H1 (cell line): Measurements from ENCODE around the gene ABI3. TPM values are rescaled to one million over a fixed set of nuclear protein-coding genes. Genes with fewer than 3 reads are reported as not detected.

Experiments used
- CTCF ChIA-PET: fragments of 300-600 bp; sonication (Branson Sonifier 250); formaldehyde crosslinking; loops from one replicate; lab custom pipeline; 2021; ENCODE audit not compliant: partially characterized antibody; lab: Charles Lee
- POLR2A ChIA-PET: fragments of 300-600 bp; sonication (Branson Sonifier 250); formaldehyde crosslinking; loops from one replicate; lab custom pipeline; 2021; ENCODE audit warnings: inconsistent platforms; ENCODE audit not compliant: partially characterized antibody; lab: Charles Lee
- DNase-seq, 2 experiments: peaks; one replicate each; pipeline versions ENCODE4 v3.0.0 to v3.0.0-alpha.2; 2010 to 2022; ENCODE audit warnings: low spot score in 2 of 2, low read depth in 1 of 2, mixed read lengths in 1 of 2
- FAIRE-seq: peaks from 2 replicates; lab custom pipeline; 2011; peaks lifted over from hg19 to GRCh38; lab: Jason Lieb, UNC
- H2AFZ ChIP-seq: 2 replicates; pipeline ENCODE4 v1.8.1; 2012; ENCODE audit warnings: low read length, inconsistent platforms
- H2AK5ac ChIP-seq: 2 replicates; pipeline ENCODE4 v1.6.1; 2013; ENCODE audit warnings: low read depth, low read length
- H2BK120ac ChIP-seq: replicated peaks from 2 replicates; pipeline ENCODE3; 2013; ENCODE audit warnings: low read depth, low read length, inconsistent platforms
- H2BK12ac ChIP-seq: 2 replicates; pipeline ENCODE4 v1.6.1; 2013; ENCODE audit warnings: low read depth, low read length
- H2BK15ac ChIP-seq: 2 replicates; pipeline ENCODE4 v1.6.1; 2013; ENCODE audit warnings: low read length
- H2BK20ac ChIP-seq: 2 replicates; pipeline ENCODE4 v1.6.1; 2013; ENCODE audit warnings: low read length
- H2BK5ac ChIP-seq: 2 replicates; pipeline ENCODE4 v1.6.1; 2013; ENCODE audit warnings: low read depth, low read length
- H3K14ac ChIP-seq: 2 replicates; pipeline ENCODE4 v1.6.1; 2013; ENCODE audit warnings: inconsistent platforms; ENCODE audit not compliant: insufficient read length
- H3K18ac ChIP-seq: 2 replicates; pipeline ENCODE4 v1.6.1; 2013; ENCODE audit warnings: low read length; ENCODE audit errors: extremely low read depth
- H3K23ac ChIP-seq: 2 replicates; pipeline ENCODE4 v1.6.1; 2013; ENCODE audit warnings: inconsistent platforms; ENCODE audit not compliant: insufficient read length
- H3K23me2 ChIP-seq: 2 replicates; pipeline ENCODE4 v1.6.1; 2013; ENCODE audit warnings: low read depth, low read length
- H3K27ac ChIP-seq: 2 replicates; pipeline ENCODE4 v1.6.1; 2011; ENCODE audit warnings: low read depth, low read length, inconsistent platforms
- H3K27me3 ChIP-seq, 4 experiments: replicated peaks in 1 of 4; 1 replicate in 1 of 4; 2 replicates in 3 of 4; pipeline versions ENCODE4 v1.6.1 to v1.8.1; 2011 to 2013; ENCODE audit warnings: low read length in 3 of 4, mild to moderate bottlenecking in 3 of 4, inconsistent platforms in 2 of 4, mixed read lengths in 2 of 4, moderate library complexity in 1 of 4; ENCODE audit not compliant: control insufficient read depth in 3 of 4, insufficient read depth in 3 of 4; ENCODE audit errors: extremely low read depth in 1 of 4
- H3K36me3 ChIP-seq, 4 experiments: 2 replicates each; pipeline versions ENCODE4 v1.6.1 to v1.8.1; 2011 to 2013; ENCODE audit warnings: mild to moderate bottlenecking in 4 of 4, low read length in 3 of 4, moderate library complexity in 2 of 4, control low read depth in 1 of 4, inconsistent platforms in 1 of 4; ENCODE audit not compliant: insufficient read depth in 4 of 4, control insufficient read depth in 2 of 4
- H3K4ac ChIP-seq: replicated peaks from 2 replicates; pipeline ENCODE3; 2013; ENCODE audit warnings: low read length, low read depth, mixed read lengths, inconsistent platforms; ENCODE audit not compliant: insufficient read length
- H3K4me1 ChIP-seq, 4 experiments: replicated peaks in 1 of 4; 1 replicate in 1 of 4; 2 replicates in 3 of 4; pipeline versions ENCODE4 v1.6.1 to v1.8.1; 2011 to 2013; ENCODE audit warnings: low read length in 3 of 4, inconsistent platforms in 2 of 4, mixed read lengths in 1 of 4; ENCODE audit not compliant: insufficient read depth in 4 of 4, control insufficient read depth in 3 of 4
- H3K4me2 ChIP-seq, 2 experiments: 2 replicates each; pipeline versions ENCODE4 v1.6.1 to v1.8.1; 2011 to 2013; ENCODE audit warnings: low read depth in 2 of 2, low read length in 2 of 2, control low read depth in 1 of 2, inconsistent platforms in 1 of 2, mild to moderate bottlenecking in 1 of 2; ENCODE audit not compliant: insufficient read depth in 1 of 2
- H3K4me3 ChIP-seq, 4 experiments: fragments of 200-600, 300-600 bp in 1 of 4; sonication (generic), shearing (Covaris generic), sonication (Bioruptor Twin) in 1 of 4; 2 replicates each; pipeline versions ENCODE4 v1.5.1 to v1.8.1; 2011 to 2016; ENCODE audit warnings: low read length in 4 of 4, low read depth in 3 of 4, control low read depth in 2 of 4, inconsistent platforms in 2 of 4, mild to moderate bottlenecking in 2 of 4, mixed read lengths in 1 of 4, moderate library complexity in 1 of 4; ENCODE audit not compliant: insufficient read depth in 2 of 4; ENCODE audit errors: extremely low read depth in 1 of 4
- H3K56ac ChIP-seq: replicated peaks from 2 replicates; pipeline ENCODE3; 2013; ENCODE audit warnings: low read depth, mild to moderate bottlenecking, mixed read lengths, low read length, inconsistent platforms; ENCODE audit not compliant: insufficient read length
- H3K79me1 ChIP-seq: 2 replicates; pipeline ENCODE4 v1.6.1; 2013; ENCODE audit warnings: low read depth, low read length, control low read depth
- H3K79me2 ChIP-seq, 2 experiments: 2 replicates each; pipeline versions ENCODE4 v1.6.1 to v1.8.1; 2012 to 2013; ENCODE audit warnings: low read length in 2 of 2, mild to moderate bottlenecking in 2 of 2, inconsistent platforms in 1 of 2; ENCODE audit not compliant: insufficient read depth in 2 of 2, control insufficient read depth in 1 of 2
- H3K9ac ChIP-seq, 4 experiments: replicated peaks in 1 of 4; 1 replicate in 1 of 4; 2 replicates in 3 of 4; pipeline versions ENCODE4 v1.6.1 to v1.8.1; 2011 to 2013; ENCODE audit warnings: low read depth in 3 of 4, low read length in 3 of 4, control low read depth in 2 of 4, mild to moderate bottlenecking in 2 of 4, moderate library complexity in 2 of 4, inconsistent platforms in 1 of 4; ENCODE audit errors: extremely low read depth in 1 of 4
- H3K9me3 ChIP-seq, 2 experiments: 2 replicates each; pipeline versions ENCODE4 v1.6.1 to v1.8.1; 2012 to 2013; ENCODE audit warnings: mild to moderate bottlenecking in 2 of 2, moderate library complexity in 2 of 2, control low read depth in 1 of 2, inconsistent platforms in 1 of 2, low read depth in 1 of 2, low read length in 1 of 2, mixed read lengths in 1 of 2; ENCODE audit not compliant: insufficient read depth in 2 of 2
- H4K20me1 ChIP-seq, 2 experiments: replicated peaks in 1 of 2; 2 replicates each; pipeline versions ENCODE3 to v1.8.1; 2011 to 2013; ENCODE audit warnings: inconsistent platforms in 2 of 2, low read length in 2 of 2, mild to moderate bottlenecking in 1 of 2; ENCODE audit not compliant: insufficient read depth in 2 of 2, control insufficient read depth in 1 of 2
- H4K5ac ChIP-seq: 2 replicates; pipeline ENCODE4 v1.6.1; 2013; ENCODE audit warnings: low read length, low read depth, mixed read lengths, inconsistent platforms; ENCODE audit not compliant: insufficient read length
- H4K8ac ChIP-seq: 2 replicates; pipeline ENCODE4 v1.8.0; 2013; ENCODE audit warnings: mild to moderate bottlenecking, moderate library complexity, low read length, inconsistent platforms; ENCODE audit not compliant: insufficient read depth; ENCODE audit errors: extremely low read depth
- H4K91ac ChIP-seq: replicated peaks from 2 replicates; pipeline ENCODE3; 2013; ENCODE audit warnings: low read length, mixed read lengths, inconsistent platforms; ENCODE audit not compliant: insufficient read length
- CBX5 ChIP-seq: fragments of 300-800, 300-1000 bp; sonication (generic); IDR thresholded peaks from 2 replicates; pipeline ENCODE4 v1.7.1; 2016; ENCODE audit warnings: antibody characterized with exemption, low read length, low read depth
- KDM1A ChIP-seq: fragments of 200-600, 300-600 bp; sonication (generic); IDR thresholded peaks from 2 replicates; pipeline ENCODE4 v1.7.1; 2016; ENCODE audit warnings: mild to moderate bottlenecking, low read length, borderline replicate concordance
- PHF8 ChIP-seq: fragments of 200-600 bp; sonication (generic); conservative IDR thresholded peaks from 2 replicates; pipeline ENCODE4 v1.7.1; 2012; ENCODE audit warnings: low read depth, mild to moderate bottlenecking, inconsistent platforms, low read length, moderate library complexity
- YY1 ChIP-seq: IDR thresholded peaks from 2 replicates; pipeline ENCODE4 v1.6.1; 2011; ENCODE audit warnings: low read depth, mild to moderate bottlenecking, low read length
- WGBS, 2 experiments: shearing (Covaris generic) in 1 of 2; methylation state at CpG; one replicate each; pipeline versions ENCODE4 v1.1.6 to v1.1.7; 2013 to 2015; ENCODE audit warnings: low lambda C conversion rate in 2 of 2, mixed read lengths in 2 of 2, inconsistent platforms in 1 of 2, low coverage in 1 of 2, missing lambda C conversion rate in 1 of 2; ENCODE audit not compliant: insufficient replicate concordance in 2 of 2, insufficient coverage in 1 of 2, insufficient read length in 1 of 2; ENCODE audit errors: extremely low coverage in 1 of 2, missing lambda C conversion rate in 1 of 2; 5-methylcytosine and 5-hydroxymethylcytosine counted together
- polyA plus RNA-seq, 7 experiments: library from polyadenylated mRNA; depleted of rRNA in 3 of 7; stranded (reverse) in 5 of 7; unstranded in 2 of 7; fragments of >200 nt in 5 of 7; fragments of 200-250 nt in 2 of 7; gene quantifications; 1 replicate in 5 of 7; 2 replicates in 1 of 7; 4 replicates in 1 of 7; pipeline versions ENCODE4 v1.2.1 to v1.2.3, GENCODE V29; 2011 to 2013; ENCODE audit warnings: missing spikeins in 2 of 7, mixed read lengths in 2 of 7
- total RNA-seq: library from RNA; stranded (reverse); fragmentation: NEBNext Ultra II Directional; extraction: Animal tissue kit (Norgen Biotek cat#: 25700); gene quantifications from 2 replicates; pipeline ENCODE4 v1.2.1, GENCODE V29; 2021
- TF ChIP-seq, protein P1 (sequence below), 3 experiments: IDR thresholded peaks; 1 replicate in 2 of 3; 2 replicates in 1 of 3; pipeline versions ENCODE4 v1.5.1 to v1.6.1; 2011; ENCODE audit warnings: low read length in 3 of 3, mild to moderate bottlenecking in 3 of 3, inconsistent platforms in 2 of 3, low read depth in 1 of 3, moderate library complexity in 1 of 3; ENCODE audit not compliant: insufficient read depth in 1 of 3; ENCODE audit errors: control extremely low read depth in 1 of 3

ABI3 gene
- total and polyA plus RNA-seq, 2 of the 8 experiments (the other 6 are each of a cell fraction or from before 2014, with no cell fraction given): 1.3 to 2.5 TPM

DNA sequence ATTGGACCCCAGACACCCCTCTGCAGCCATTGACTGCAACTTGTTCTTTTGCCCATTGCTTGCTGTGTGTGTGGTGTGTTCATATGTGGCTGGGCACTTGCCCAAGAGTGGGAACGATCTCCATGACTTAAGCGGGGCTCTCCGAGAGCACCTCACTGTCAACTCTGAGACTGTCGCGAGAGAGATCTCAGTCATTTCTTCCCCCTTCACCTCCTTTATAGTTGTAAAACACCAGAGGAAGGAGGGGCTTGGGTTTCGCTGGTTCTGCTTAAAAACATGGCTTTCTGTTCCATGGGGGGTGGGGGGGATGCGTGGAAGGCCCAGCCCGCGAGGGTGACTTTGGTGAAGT lies 12.6 kb downstream of the ABI3 start:
- H3K4ac ChIP-seq: no peak overlapping the region
- CTCF ChIA-PET: interaction anchor here (0.8 to 2.9 kb wide), 9 partner anchors 8 to 68 kb away, joined by 3 to 15 read pairs (median 5); no protein-coding TSS in a partner anchor
- no peaks in the 10 kb centered on the region for H3K79me1 ChIP-seq
- H2AK5ac ChIP-seq: no peak overlapping the region
- H2BK5ac ChIP-seq: no peak overlapping the region
- 30% methylated on average over 9 of the region's 9 CpGs; no CpG with 5 or more reads in 1 of the 2 experiments for WGBS, 2 experiments
- FAIRE-seq (no peak), DNase-seq (no peak)
- peaks cover 0 to 8% (median 7%) of the 10 kb centered on the region in 4 experiments; a peak in 5 of 7 replicates for H3K4me1 ChIP-seq
- no peak overlapping the region for H3K27ac ChIP-seq
- POLR2A ChIA-PET: interaction anchor here (2.1 kb wide), 1 partner anchor 10 kb away, joined by 6 read pairs; no protein-coding TSS in a partner anchor
- peak overlapping the region; percentile 45; the same call in 1 of the 2 replicates for H4K8ac ChIP-seq
- peaks cover 19 to 54% (median 43%) of the 10 kb centered on the region in 4 experiments for H3K27me3 ChIP-seq
- no peaks in the 10 kb centered on the region for H3K9me3 ChIP-seq
- peaks cover 0 to 3% of the 10 kb centered on the region in 2 experiments for H4K20me1 ChIP-seq
- peak overlapping the region in 3 of 4 experiments; percentile 49 to 63 (median 61); a peak in 5 of 8 replicates for H3K4me3 ChIP-seq
- peaks cover 17% of the 10 kb centered on the region; the same call in 1 of the 2 replicates for H3K23me2 ChIP-seq
- H3K23ac ChIP-seq: no peak overlapping the region
- H3K4me2 ChIP-seq: peak overlapping the region; percentile 78 to 95
- H3K56ac ChIP-seq: no peak overlapping the region
- H4K5ac ChIP-seq: no peak overlapping the region
- no peaks in the 10 kb centered on the region for H3K79me2 ChIP-seq
- H2BK20ac ChIP-seq: no peak overlapping the region
- no peaks in the 10 kb centered on the region for H3K36me3 ChIP-seq
- no peak overlapping the region; a peak in 1 of 7 replicates for H3K9ac ChIP-seq
- H3K18ac ChIP-seq: 0 out of 2 replicates have a peak overlapping the region, but pooled peaks have one; percentile 51
- H2BK15ac ChIP-seq: no peak overlapping the region
- H2AFZ ChIP-seq: no peak overlapping the region
- H2BK12ac ChIP-seq: no peak overlapping the region
- no peak overlapping the region for H2BK120ac ChIP-seq
- H4K91ac ChIP-seq: no peak overlapping the region
- TF ChIP-seq KDM1A (no peak), PHF8 (no peak), YY1 (no peak), CBX5 (no peak)
- TF ChIP-seq, protein P1, sequence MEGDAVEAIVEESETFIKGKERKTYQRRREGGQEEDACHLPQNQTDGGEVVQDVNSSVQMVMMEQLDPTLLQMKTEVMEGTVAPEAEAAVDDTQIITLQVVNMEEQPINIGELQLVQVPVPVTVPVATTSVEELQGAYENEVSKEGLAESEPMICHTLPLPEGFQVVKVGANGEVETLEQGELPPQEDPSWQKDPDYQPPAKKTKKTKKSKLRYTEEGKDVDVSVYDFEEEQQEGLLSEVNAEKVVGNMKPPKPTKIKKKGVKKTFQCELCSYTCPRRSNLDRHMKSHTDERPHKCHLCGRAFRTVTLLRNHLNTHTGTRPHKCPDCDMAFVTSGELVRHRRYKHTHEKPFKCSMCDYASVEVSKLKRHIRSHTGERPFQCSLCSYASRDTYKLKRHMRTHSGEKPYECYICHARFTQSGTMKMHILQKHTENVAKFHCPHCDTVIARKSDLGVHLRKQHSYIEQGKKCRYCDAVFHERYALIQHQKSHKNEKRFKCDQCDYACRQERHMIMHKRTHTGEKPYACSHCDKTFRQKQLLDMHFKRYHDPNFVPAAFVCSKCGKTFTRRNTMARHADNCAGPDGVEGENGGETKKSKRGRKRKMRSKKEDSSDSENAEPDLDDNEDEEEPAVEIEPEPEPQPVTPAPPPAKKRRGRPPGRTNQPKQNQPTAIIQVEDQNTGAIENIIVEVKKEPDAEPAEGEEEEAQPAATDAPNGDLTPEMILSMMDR (IDR thresholded peaks at IDR 0.05; ENCODE audit: control extremely low read depth in 1 of 3, insufficient read depth in 1 of 3, low read depth in 1 of 3, low read length in 3 of 3): no peak
- H3K14ac ChIP-seq: no peak overlapping the region
